NCI-H2081 (cell line): ENCODE results near the gene LTBP2.

ENCODE experiments used
- DNase-seq, 2 experiments: peaks; one replicate each; lab custom pipeline; 2025; lab: John Stamatoyannopoulos, UW

The LTBP2 gene

GRCh38 chr14:74507085-74507484 is 105.0 kb downstream of the LTBP2 start:
- DNase-seq: no peak

DNA sequence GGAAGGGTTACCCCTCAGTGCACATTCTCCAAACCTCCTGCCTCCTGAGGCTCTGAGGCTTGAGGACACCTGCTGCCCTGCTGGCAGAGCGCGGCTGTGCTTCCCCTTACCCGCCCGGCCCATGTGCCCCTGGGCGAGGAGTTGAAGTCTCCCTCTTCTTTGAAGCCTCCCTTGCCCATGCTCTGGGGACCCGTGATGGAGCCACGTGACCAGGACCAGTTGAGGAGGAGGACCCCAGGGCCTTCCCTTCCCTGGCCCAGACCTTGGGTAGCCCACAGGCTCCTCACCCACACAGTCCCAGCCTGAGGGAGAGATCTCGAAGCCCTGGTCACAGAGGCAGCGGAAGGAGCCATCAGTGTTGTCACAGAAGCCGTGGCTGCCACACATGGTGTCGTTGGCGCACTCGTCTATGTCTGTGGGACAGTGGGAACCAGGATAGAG is 105.6 kb downstream of the LTBP2 start:
- no peak for DNase-seq

DNA sequence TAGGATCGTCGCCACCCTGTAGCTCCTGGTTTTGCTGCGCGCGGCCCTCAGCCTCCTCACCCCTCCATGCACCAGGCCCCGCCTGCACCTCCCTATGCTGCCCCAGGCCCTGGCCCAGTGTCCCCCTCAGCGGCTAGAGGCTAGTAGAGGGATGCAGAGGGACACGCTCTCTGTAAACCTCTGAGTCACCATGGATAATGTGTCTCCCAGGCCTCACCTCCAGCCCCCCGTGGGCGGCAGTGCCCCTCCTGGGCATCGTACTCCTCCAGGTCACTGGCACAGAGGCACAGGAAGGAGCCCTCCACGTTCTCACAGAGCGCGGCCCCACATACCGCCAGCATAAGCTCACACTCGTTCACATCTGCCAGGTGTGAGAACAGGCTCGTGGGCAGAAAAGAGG is 106.2 kb downstream of the LTBP2 start:
- DNase-seq: no peak

- no peak for DNase-seq
Observed at GRCh38 chr14:74504874-74505720, 106.9 kb downstream of the LTBP2 start.

GRCh38 chr14:74504412-74504811 is 107.6 kb downstream of the LTBP2 start:
- no peak for DNase-seq

GRCh38 chr14:74503938-74504335 is 108.1 kb downstream of the LTBP2 start:
- DNase-seq: no peak

DNA sequence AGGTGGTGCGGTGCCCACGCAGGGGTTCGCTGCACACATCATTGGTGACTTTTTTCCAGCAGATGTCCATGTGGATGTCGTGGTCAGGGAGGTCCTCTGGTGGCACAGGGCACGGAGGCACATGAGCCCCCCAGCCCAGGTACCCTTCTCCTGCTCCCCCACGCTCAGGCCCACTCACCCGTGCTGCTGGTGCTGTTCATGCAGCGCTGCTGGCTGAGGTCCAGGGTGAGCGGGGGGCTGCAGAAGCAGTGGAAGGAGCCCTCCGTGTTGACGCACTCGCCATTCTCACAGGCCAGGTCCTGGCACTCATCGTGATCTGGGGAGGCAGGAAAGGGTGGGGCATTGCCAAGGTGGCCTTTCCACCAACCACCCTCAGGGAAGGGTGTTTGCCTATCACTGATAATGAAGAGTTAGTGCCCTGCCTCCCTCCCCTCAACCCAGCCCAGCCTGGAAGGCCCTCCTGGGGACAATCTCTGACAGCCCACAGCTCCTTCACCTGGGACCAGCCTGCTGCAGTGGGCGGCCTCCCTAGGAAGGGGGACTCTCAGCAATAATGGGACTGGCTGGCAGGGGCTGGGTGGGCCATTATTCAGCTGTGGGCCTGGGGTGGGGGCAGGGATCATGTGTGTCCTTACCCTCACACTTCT is 108.6 kb downstream of the LTBP2 start:
- DNase-seq: no peak

- peak in 1 of 2 experiments; percentile 10 for DNase-seq
Observed at GRCh38 chr14:74502236-74503019, 109.6 kb downstream of the LTBP2 start.

DNA sequence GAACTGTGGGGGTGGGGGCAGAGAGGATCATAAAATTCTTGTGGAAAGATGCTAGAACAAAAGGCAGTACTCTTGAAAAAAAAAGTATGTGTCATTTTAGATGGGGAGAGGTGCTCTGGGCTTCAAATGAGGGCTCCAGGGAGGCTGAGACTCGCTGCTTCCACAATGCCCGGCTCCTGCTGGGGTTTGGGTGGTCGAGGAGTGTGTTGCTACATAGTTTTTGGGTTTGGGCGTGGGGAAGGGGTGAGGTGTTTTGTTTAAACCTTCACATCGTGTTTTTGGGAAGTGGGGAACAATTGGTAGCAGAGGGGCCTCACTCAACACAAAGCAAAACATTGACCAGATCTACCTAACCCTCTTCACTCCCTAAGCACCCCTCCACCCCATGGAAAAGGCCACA is 110.3 kb downstream of the LTBP2 start:
- no peak for DNase-seq

DNA sequence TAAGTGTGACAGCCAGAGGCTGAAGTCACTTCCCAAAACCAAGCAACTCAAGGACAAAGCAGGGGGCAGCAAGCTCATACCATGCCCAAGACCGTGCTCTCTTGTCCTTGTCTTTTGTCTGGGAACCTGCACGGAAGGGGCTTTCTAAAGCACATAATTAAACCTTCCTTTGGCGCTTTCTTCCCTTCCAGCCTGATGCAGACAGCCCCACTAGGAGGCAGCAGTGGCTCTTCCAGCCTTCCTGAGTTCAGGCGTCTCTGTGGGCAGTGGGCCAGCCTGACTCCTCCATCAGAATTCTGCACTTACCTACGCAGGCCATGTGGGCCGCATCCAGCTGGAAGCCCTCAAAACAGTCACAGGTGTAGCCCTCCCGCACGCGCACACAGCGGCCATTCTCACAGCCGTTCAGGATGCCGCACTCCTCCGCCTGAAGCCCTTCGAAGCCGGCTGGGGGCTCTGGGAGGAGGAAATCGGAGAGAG is 110.9 kb downstream of the LTBP2 start:
- peak; percentile 52 to 55 for DNase-seq

DNA sequence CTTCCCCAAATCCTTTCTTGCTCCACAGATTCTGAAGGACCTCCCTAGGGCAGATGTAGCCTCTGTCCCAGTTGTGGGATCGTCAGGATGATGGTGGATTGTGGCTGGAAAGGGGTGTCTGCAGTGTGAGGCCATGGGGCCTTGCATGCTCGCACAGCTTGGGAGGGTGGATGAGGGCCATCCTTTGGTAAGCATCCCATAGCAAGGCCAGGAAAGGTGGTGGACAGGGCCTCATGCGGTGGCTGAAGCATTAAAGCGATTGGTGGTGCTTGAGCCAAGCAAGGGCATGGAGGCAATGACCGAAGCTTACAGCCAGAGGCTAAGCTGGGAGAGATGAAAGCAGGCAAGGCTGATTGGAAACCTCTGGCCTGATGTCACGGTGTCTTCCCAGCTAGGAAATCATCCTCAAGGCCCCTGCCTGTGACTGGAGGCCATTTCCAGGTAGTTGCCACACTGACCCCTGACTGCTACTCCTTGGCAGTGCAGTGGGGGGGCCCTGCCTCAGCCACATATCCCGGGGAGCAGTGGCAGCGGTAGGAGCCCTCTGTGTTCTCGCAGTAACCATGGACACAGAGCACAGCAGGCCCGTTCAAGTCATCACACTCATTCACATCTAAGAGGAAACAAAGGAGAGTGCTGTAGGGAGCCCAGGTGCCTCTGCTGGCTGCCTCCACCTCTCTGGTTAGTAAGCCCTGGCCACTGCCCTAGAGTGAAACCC is 111.5 kb downstream of the LTBP2 start:
- no peak for DNase-seq

DNA sequence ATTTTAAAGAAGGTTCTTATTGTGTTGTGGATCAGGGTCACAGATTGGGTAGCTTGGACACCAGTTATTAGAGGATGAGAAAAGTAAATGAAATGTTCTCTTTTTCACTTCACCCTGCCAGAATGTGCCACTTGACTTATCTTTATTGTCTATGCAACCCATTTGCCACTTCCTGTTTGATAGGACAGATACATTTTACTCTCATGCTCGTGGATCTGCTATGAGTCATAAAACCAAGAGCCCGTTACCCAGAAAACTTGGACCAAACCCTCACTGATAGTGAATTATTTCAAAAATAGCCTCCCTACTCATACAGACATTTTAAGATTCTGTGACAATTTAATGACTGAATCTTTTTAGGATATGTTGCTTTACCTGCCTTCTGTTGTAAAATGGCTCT is 116.7 kb downstream of the LTBP2 start:
- DNase-seq: no peak

GRCh38 chr14:74493343-74494261 is 118.4 kb downstream of the LTBP2 start, which contains the start of gene ISCA2:
Gene ISCA2, plus strand, starts transcription at chr14:74493765. Its CDS starts 10 bp downstream, at chr14:74493775.
- DNase-seq: peak; percentile 98 to 99

GRCh38 chr14:74492776-74493342 is 119.2 kb downstream of the LTBP2 start, which contains the start of gene NPC2:
Gene NPC2, minus strand, starts transcription at chr14:74493305. Its CDS starts 31 bp downstream, at chr14:74493274.
- no peak for DNase-seq

- DNase-seq: no peak
Observed at GRCh38 chr14:74491956-74492775, 119.9 kb downstream of the LTBP2 start.

DNA sequence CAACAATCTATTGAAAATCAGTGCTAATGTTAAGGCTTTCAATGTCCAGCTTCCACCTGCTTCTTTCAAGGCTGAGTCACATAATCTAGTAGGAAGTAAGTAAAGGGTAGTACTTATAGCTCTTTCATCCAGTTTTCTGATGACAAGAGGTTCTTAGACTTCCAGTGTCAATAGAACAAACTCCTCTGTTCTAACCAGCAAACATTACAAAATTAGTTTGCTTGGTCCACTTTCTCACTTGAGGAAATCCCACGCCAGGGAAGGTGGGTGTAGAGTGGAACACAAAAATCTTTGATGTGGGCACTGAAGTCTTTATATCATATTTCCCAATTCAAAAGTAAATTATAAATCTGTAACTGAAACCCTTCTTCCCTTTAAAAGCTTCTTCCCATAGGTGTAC is 121.6 kb downstream of the LTBP2 start:
- DNase-seq: no peak

DNA sequence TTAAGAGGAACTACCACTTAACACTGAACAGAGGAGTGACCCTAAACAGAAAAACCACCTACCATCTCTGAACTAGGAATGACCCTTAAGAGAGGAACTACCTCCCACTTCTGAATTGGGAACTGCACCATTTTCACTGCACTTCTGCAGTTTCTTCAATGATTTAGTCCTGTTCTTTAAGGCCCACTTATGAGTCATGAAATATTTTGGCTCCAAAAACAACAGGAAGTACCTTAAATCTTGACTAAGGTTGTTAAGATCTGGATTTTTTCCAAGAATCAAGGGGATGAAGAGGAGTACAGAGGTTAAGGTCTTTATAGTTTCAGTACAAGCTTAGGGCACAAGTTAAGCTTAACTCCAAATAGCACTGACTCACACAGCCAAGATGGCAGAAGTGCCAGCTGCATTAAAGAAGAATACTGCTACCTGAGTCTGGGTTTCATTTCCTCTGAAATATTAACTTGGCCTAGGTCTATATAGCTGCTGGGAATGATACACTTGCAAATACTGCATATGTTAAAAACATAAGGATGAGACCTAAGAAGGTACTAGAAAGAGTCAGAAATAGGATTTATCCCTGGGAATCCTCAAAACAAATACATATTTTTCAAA is 123.1 kb downstream of the LTBP2 start:
- no peak for DNase-seq

GRCh38 chr14:74486164-74486563 is 125.9 kb downstream of the LTBP2 start:
- DNase-seq: no peak

DNA sequence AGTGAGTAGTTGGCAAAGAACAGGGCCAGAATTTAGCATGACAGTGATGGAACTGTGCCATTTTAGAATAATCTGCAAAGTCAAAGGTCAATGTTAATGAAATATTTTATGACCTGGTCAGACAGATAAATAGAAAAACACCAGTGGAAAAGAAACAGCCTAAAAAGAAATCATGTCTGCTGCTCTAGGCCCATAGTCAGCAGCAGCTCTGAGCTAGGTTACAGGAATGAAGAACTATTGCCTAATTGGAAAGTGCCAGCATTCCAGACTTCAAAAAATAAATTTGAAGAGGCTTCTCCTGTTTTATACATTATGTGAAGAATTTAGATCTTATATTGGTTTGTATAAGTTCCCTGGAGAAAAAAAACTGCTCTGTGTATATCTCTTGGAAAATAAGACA is 128.7 kb downstream of the LTBP2 start:
- no peak for DNase-seq
